RWPE2 (cell line): ENCODE data around the gene UBASH3B.
A peak's percentile ranks its signal among the peaks of the same experiment; 100 is the strongest.

Experiments used
- ATAC-seq: fragments of 200-7000 bp; cut with Tn5 transposase; 3 replicates; pipeline ENCODE4 v1.9.1; 2021; ENCODE audit warnings: low read depth
- DNase-seq: peaks from one replicate; pipeline ENCODE4 v3.0.0-alpha.2; 2020; ENCODE audit warnings: low spot score
- H3K27ac ChIP-seq: fragments of 450-650 bp; 2 replicates; pipeline ENCODE4 v1.5.1; 2017; ENCODE audit warnings: mild to moderate bottlenecking; ENCODE audit not compliant: poor library complexity, severe bottlenecking
- H3K27me3 ChIP-seq: fragments of 250-450 bp; sonication (Bioruptor Pico); 2 replicates; pipeline ENCODE4 v1.5.1; 2021; ENCODE audit warnings: mild to moderate bottlenecking, moderate library complexity; ENCODE audit not compliant: insufficient read depth, poor library complexity, severe bottlenecking
- H3K36me3 ChIP-seq: fragments of 250-450 bp; sonication (Bioruptor Pico); 2 replicates; pipeline ENCODE4 v1.5.1; 2020; ENCODE audit warnings: low read depth, mild to moderate bottlenecking, moderate library complexity
- H3K4me1 ChIP-seq: fragments of 250-450 bp; sonication (Bioruptor Pico); 2 replicates; pipeline ENCODE4 v1.5.1; 2021; ENCODE audit warnings: mild to moderate bottlenecking, moderate library complexity; ENCODE audit not compliant: insufficient read depth, poor library complexity, severe bottlenecking
- H3K4me3 ChIP-seq: fragments of 250-450 bp; sonication (Bioruptor Pico); 2 replicates; pipeline ENCODE4 v1.5.1; 2021; ENCODE audit warnings: mild to moderate bottlenecking, moderate library complexity; ENCODE audit not compliant: severe bottlenecking
- H3K9me3 ChIP-seq: fragments of 250-450 bp; sonication (Bioruptor Pico); 2 replicates; pipeline ENCODE4 v1.5.1; 2021; ENCODE audit warnings: mild to moderate bottlenecking, moderate library complexity; ENCODE audit not compliant: severe bottlenecking
- CTCF ChIP-seq: fragments of 450-650 bp; IDR thresholded peaks from one replicate; pipeline ENCODE4 v1.5.1; 2017; ENCODE audit warnings: mild to moderate bottlenecking, moderate library complexity; ENCODE audit not compliant: poor library complexity, severe bottlenecking

Gene UBASH3B

GRCh38 chr11:122781378-122782195, 126.1 kb downstream of the UBASH3B start:
- peak; percentile 91 for TF ChIP-seq CTCF
- ATAC-seq (peak; percentile 91), DNase-seq (peak; percentile 77)
- Histone ChIP-seq H3K27me3 (no peaks in the 10 kb centered on the region), H3K27ac (no peak overlapping the region), H3K9me3 (no peaks in the 10 kb centered on the region), H3K4me3 (no peak overlapping the region), H3K36me3 (peaks cover 8% of the 10 kb centered on the region; the same call in 1 of the 2 replicates), H3K4me1 (peaks cover 15% of the 10 kb centered on the region)

GRCh38 chr11:122782222-122782621, 126.7 kb downstream of the UBASH3B start:
- DNase-seq (no peak), ATAC-seq (no peak)
- no peak overlapping the region for H3K27ac ChIP-seq
- peaks cover 8% of the 10 kb centered on the region; the same call in 1 of the 2 replicates for H3K36me3 ChIP-seq
- no peaks in the 10 kb centered on the region for H3K27me3 ChIP-seq
- H3K4me3 ChIP-seq, result no peak overlapping the region
- H3K9me3 ChIP-seq, result no peaks in the 10 kb centered on the region
- TF ChIP-seq CTCF, result no peak
- H3K4me1 ChIP-seq, result peaks cover 15% of the 10 kb centered on the region

- ATAC-seq (peak; percentile 83), DNase-seq (no peak)
- peaks cover 12% of the 10 kb centered on the region for H3K36me3 ChIP-seq
- no peak for TF ChIP-seq CTCF
- H3K4me1 ChIP-seq, result peaks cover 9% of the 10 kb centered on the region
- H3K4me3 ChIP-seq, result no peak overlapping the region
- H3K27ac ChIP-seq, result peak overlapping the region; percentile 33
- no peaks in the 10 kb centered on the region for H3K9me3 ChIP-seq
- no peaks in the 10 kb centered on the region for H3K27me3 ChIP-seq
Measured at GRCh38 chr11:122784325-122784955, 128.9 kb downstream of the UBASH3B start.

DNA sequence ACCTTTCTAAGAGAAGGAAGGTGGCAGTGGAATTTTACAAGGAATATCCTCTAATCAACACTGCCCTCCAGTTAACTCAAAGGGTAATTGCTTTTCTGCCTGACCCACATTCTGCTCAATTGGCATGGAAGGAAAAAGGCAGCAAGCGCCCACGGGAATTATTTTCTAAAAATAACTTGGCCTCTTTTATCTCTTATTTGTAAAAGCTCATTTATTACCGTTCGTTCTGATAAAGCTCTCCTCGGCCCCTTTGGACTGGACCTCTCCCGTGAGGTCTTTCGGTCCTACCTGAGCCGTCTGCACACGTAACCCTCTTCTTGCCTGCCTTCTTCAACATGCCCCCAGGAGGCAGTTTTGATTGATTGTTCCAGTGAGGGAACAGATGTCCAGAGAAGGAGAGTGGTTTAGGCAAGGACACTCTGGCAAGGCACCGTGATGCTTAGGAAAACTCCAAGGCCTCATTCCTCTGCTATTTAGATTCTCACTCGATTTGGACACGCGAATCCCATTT, 129.6 kb downstream of the UBASH3B start:
- Histone ChIP-seq H3K9me3 (no peaks in the 10 kb centered on the region), H3K4me1 (peaks cover 9% of the 10 kb centered on the region), H3K36me3 (peaks cover 12% of the 10 kb centered on the region), H3K4me3 (no peak overlapping the region), H3K27ac (peak overlapping the region; percentile 33), H3K27me3 (no peaks in the 10 kb centered on the region)
- ATAC-seq, result no peak
- no peak for TF ChIP-seq CTCF
- no peak for DNase-seq

GRCh38 chr11:122786896-122787295, 131.4 kb downstream of the UBASH3B start:
- Histone ChIP-seq H3K36me3 (peaks cover 22% of the 10 kb centered on the region), H3K27me3 (no peaks in the 10 kb centered on the region), H3K4me3 (no peak overlapping the region), H3K4me1 (peaks cover 9% of the 10 kb centered on the region), H3K27ac (no peak overlapping the region), H3K9me3 (no peaks in the 10 kb centered on the region)
- DNase-seq (no peak), ATAC-seq (no peak)
- TF ChIP-seq CTCF, result no peak
